Upper lobe of right lung (tissue), 1 donor: ENCODE measurements around the gene CXADR. TPM values are rescaled to one million over a fixed set of nuclear protein-coding genes. Genes with fewer than 3 reads are reported as not detected.

ENCODE experiments used
- ATAC-seq: fragments of 200-7000 bp; cut with Tn5 transposase; one replicate; pipeline ENCODE4 v1.9.1; 2020; ENCODE audit warnings: mild to moderate bottlenecking, moderate library complexity
- DNase-seq: peaks from one replicate; pipeline ENCODE4 v3.0.0-alpha.2; 2020
- H3K27ac ChIP-seq: fragments of 200-600 bp; one replicate; pipeline ENCODE4 v1.8.0; 2022
- H3K27me3 ChIP-seq: fragments of 200-600 bp; one replicate; pipeline ENCODE4 v1.8.0; 2022; ENCODE audit warnings: mild to moderate bottlenecking
- H3K36me3 ChIP-seq: fragments of 200-600 bp; one replicate; pipeline ENCODE4 v1.8.0; 2022
- H3K4me1 ChIP-seq: fragments of 200-600 bp; one replicate; pipeline ENCODE4 v1.8.0; 2022
- H3K4me3 ChIP-seq: fragments of 200-600 bp; one replicate; pipeline ENCODE4 v1.8.0; 2022; ENCODE audit warnings: mild to moderate bottlenecking
- H3K9me3 ChIP-seq: fragments of 200-600 bp; one replicate; pipeline ENCODE4 v1.8.0; 2022
- CTCF ChIP-seq: fragments of 200-600 bp; IDR thresholded peaks from one replicate; pipeline ENCODE4 v1.8.0; 2022; ENCODE audit warnings: antibody characterized with exemption
- intact Hi-C: fragments of 100-400 bp; cut with DNase I; formaldehyde crosslinking; loops from one replicate; pipeline ENCODE4 v1.11.0; 2022
- total RNA-seq: library from RNA; stranded (reverse); fragmentation: NEBNext Ultra II Directional; extraction: Animal tissue kit (Norgen Biotek cat#: 25700); gene quantifications from one replicate; pipeline ENCODE4 v1.2.1, GENCODE V29; 2021
- donor health status: DM: no; HTN: yes; CAD: no; lungs with severe emphysema.

CXADR gene
- total RNA-seq, 1 donor from 2014 or later: 29.0 TPM

GRCh38 chr21:17539323-17539722 is 26.5 kb downstream of the CXADR start:
- DNase-seq: no peak

GRCh38 chr21:17539743-17540341 is 27.0 kb downstream of the CXADR start:
- H3K27ac ChIP-seq: no peak overlapping the region
- no peaks in the 10 kb centered on the region for H3K9me3 ChIP-seq
- intact Hi-C loops: no loop called here
- no peak for TF ChIP-seq CTCF
- H3K36me3 ChIP-seq: no peaks in the 10 kb centered on the region
- no peak overlapping the region for H3K4me3 ChIP-seq
- ATAC-seq (peak; percentile 64), DNase-seq (no peak)
- no peaks in the 10 kb centered on the region for H3K27me3 ChIP-seq
- peaks cover 16% of the 10 kb centered on the region for H3K4me1 ChIP-seq

More at GRCh38 chr21:17539323-17539722, 26.5 kb downstream of the CXADR start:
- TF ChIP-seq CTCF: no peak
- H3K27me3 ChIP-seq: no peaks in the 10 kb centered on the region
- intact Hi-C loops: no loop called here
- peaks cover 16% of the 10 kb centered on the region for H3K4me1 ChIP-seq
- no peaks in the 10 kb centered on the region for H3K36me3 ChIP-seq
- H3K9me3 ChIP-seq: no peaks in the 10 kb centered on the region
- H3K27ac ChIP-seq: no peak overlapping the region
- peak; percentile 38 for ATAC-seq
- no peak overlapping the region for H3K4me3 ChIP-seq

GRCh38 chr21:17540530-17540929 is 27.7 kb downstream of the CXADR start:
- Histone ChIP-seq H3K4me3 (no peak overlapping the region), H3K27me3 (no peaks in the 10 kb centered on the region), H3K27ac (no peak overlapping the region), H3K36me3 (no peaks in the 10 kb centered on the region), H3K9me3 (no peaks in the 10 kb centered on the region), H3K4me1 (peaks cover 16% of the 10 kb centered on the region)
- DNase-seq (no peak), ATAC-seq (no peak)
- intact Hi-C loops: no loop called here
- no peak for TF ChIP-seq CTCF

GRCh38 chr21:17542371-17543011 is 29.6 kb downstream of the CXADR start:
- TF ChIP-seq CTCF: no peak
- Histone ChIP-seq H3K27ac (no peak overlapping the region), H3K27me3 (no peaks in the 10 kb centered on the region), H3K4me1 (peaks cover 8% of the 10 kb centered on the region), H3K36me3 (no peaks in the 10 kb centered on the region), H3K4me3 (no peak overlapping the region), H3K9me3 (no peaks in the 10 kb centered on the region)
- no peak for DNase-seq
- intact Hi-C loops: no loop called here
- peak; percentile 59 for ATAC-seq

- Histone ChIP-seq H3K27me3 (no peaks in the 10 kb centered on the region), H3K4me3 (no peak overlapping the region), H3K27ac (no peak overlapping the region), H3K4me1 (peaks cover 5% of the 10 kb centered on the region), H3K36me3 (no peaks in the 10 kb centered on the region), H3K9me3 (no peaks in the 10 kb centered on the region)
- DNase-seq (no peak), ATAC-seq (no peak)
- no peak for TF ChIP-seq CTCF
- intact Hi-C loops: no loop called here
These were observed 32.2 kb downstream of the CXADR start for GRCh38 chr21:17545007-17545406.
